Right lobe of liver (tissue), 6 donors: Measurements from ENCODE around the gene CNEP1R1. TPM values are rescaled to one million over a fixed set of nuclear protein-coding genes. Genes with fewer than 3 reads are reported as not detected.

Source experiments
- ATAC-seq, 4 donors: fragments of 200-7000 bp; cut with Tn5 transposase; one replicate each; pipeline ENCODE4 v1.9.1; 2020; ENCODE audit warnings: mild to moderate bottlenecking in 4 of 4, moderate library complexity in 4 of 4
- DNase-seq, 3 donors: peaks; one replicate each; pipeline ENCODE4 v3.0.0-alpha.2; 2020
- H3K27ac ChIP-seq, 3 donors: fragments of 200-600 bp; one replicate each; pipeline ENCODE4 v1.8.0; 2022
- H3K27me3 ChIP-seq, 2 donors: fragments of 200-600 bp; one replicate each; pipeline ENCODE4 v1.8.0; 2022
- H3K36me3 ChIP-seq, 4 donors: fragments of 200-600 bp; sonication (generic) in 1 of 4; one replicate each; pipeline versions ENCODE4 v1.5.1 to v1.8.0; 2017 to 2022; ENCODE audit warnings: control low read depth in 1 of 4
- H3K4me1 ChIP-seq, 4 donors: fragments of 200-600 bp; sonication (generic) in 1 of 4; one replicate each; pipeline versions ENCODE4 v1.5.1 to v1.8.0; 2017 to 2022; ENCODE audit warnings: control low read depth in 1 of 4
- H3K4me3 ChIP-seq, 3 donors: fragments of 200-600 bp; one replicate each; pipeline ENCODE4 v1.8.0; 2022
- H3K9me3 ChIP-seq, 4 donors: fragments of 200-600 bp; sonication (generic) in 1 of 4; one replicate each; pipeline versions ENCODE4 v1.5.1 to v1.8.0; 2017 to 2022; ENCODE audit warnings: control low read depth in 1 of 4
- POLR2A ChIP-seq: fragments of 450-650 bp; IDR thresholded peaks from one replicate; pipeline ENCODE4 v1.6.1; 2017; ENCODE audit warnings: antibody characterized with exemption, mild to moderate bottlenecking
- WGBS: methylation state at CpG from one replicate; pipeline ENCODE4 v1.1.6; 2018; ENCODE audit warnings: low coverage, low lambda C conversion rate; ENCODE audit not compliant: insufficient coverage; ENCODE audit errors: missing lambda C conversion rate; 5-methylcytosine and 5-hydroxymethylcytosine counted together
- intact Hi-C, 2 donors: fragments of 100-400 bp; cut with DNase I; formaldehyde crosslinking; loops; one replicate each; pipeline versions ENCODE4 v1.11.2 to v1.14.1; 2022
- small RNA-seq, 2 experiments: library from RNA; depleted of rRNA; stranded (forward); fragments of <200 nt; gene quantifications; one replicate each; pipeline ENCODE3, GENCODE V24; 2016
- total RNA-seq, 6 experiments: library from RNA; depleted of rRNA in 2 of 6; stranded (reverse); fragments of >200 nt in 2 of 6; fragmentation: NEBNext Ultra II Directional in 3 of 6; extraction: Animal tissue kit (Norgen Biotek cat#: 25700) in 3 of 6; gene quantifications; one replicate each; pipeline versions ENCODE4 v1.1.0 to v1.2.4, GENCODE V29; 2016 to 2023
- TF ChIP-seq, protein P1 (sequence below), 4 donors: fragments of 200-600 bp in 3 of 4; fragments of 450-650 bp in 1 of 4; IDR thresholded peaks; one replicate each; pipeline versions ENCODE4 v1.5.1 to v1.8.0; 2016 to 2022; ENCODE audit warnings: antibody characterized with exemption in 4 of 4, mild to moderate bottlenecking in 2 of 4
- donor health status: DM: no; HTN: yes; CAD: no.
- donor health status: DM: no; HTN: no; CAD: no.
- donor health status: DM: no; HTN: no; CAD: no.
- donor health status: DM: no; HTN: yes; CAD: no.
- donor health status: DM: no; HTN: yes; CAD: no.

CNEP1R1 gene
- total RNA-seq, 6 experiments from 2014 or later: 6.0 to 9.6 (median 7.5) TPM

- no peak overlapping the region for H3K4me3 ChIP-seq
- intact Hi-C loops: no loop called here
- H3K27me3 ChIP-seq: no peaks in the 10 kb centered on the region
- H3K9me3 ChIP-seq: no peaks in the 10 kb centered on the region
- H3K27ac ChIP-seq: no peak overlapping the region
- ATAC-seq (no peak), DNase-seq (no peak)
- WGBS: 90% methylated on average over 4 of the region's 6 CpGs
- TF ChIP-seq POLR2A: no peak
- TF ChIP-seq, protein P1, sequence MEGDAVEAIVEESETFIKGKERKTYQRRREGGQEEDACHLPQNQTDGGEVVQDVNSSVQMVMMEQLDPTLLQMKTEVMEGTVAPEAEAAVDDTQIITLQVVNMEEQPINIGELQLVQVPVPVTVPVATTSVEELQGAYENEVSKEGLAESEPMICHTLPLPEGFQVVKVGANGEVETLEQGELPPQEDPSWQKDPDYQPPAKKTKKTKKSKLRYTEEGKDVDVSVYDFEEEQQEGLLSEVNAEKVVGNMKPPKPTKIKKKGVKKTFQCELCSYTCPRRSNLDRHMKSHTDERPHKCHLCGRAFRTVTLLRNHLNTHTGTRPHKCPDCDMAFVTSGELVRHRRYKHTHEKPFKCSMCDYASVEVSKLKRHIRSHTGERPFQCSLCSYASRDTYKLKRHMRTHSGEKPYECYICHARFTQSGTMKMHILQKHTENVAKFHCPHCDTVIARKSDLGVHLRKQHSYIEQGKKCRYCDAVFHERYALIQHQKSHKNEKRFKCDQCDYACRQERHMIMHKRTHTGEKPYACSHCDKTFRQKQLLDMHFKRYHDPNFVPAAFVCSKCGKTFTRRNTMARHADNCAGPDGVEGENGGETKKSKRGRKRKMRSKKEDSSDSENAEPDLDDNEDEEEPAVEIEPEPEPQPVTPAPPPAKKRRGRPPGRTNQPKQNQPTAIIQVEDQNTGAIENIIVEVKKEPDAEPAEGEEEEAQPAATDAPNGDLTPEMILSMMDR (IDR thresholded peaks at IDR 0.05): no peak
- H3K4me1 ChIP-seq: no peaks in the 10 kb centered on the region
- peaks cover 0 to 55% (median 5%) of the 10 kb centered on the region in 4 donors for H3K36me3 ChIP-seq
Observed at GRCh38 chr16:50086176-50086575, 61.2 kb downstream of the CNEP1R1 start.

Small RNA genes within 50 kb of the gene (small RNA-seq; reads per million reads assigned to genes)
- 0 reads per million in 2 experiments for gene RF00017

Other genes with a start within 250 kb of the CNEP1R1 start
- 1 to 10 TPM in 2 of 6 experiments, under 1 TPM in 4; 0.43 to 1.2 (median 0.89) TPM for gene ZNF423, start 169.1 kb upstream of the CNEP1R1 start, total RNA-seq
- 10 to 100 TPM in 5 of 6 experiments, 1 to 10 TPM in 1; 8.7 to 21.1 (median 12.2) TPM for gene HEATR3, start 40.7 kb downstream of the CNEP1R1 start, total RNA-seq
- gene TENT4B, start 128.1 kb downstream of the CNEP1R1 start, total RNA-seq: 10 to 100 TPM in 1 of 6 experiments, 1 to 10 TPM in 5; 7.2 to 13.2 (median 9.3) TPM
- gene ADCY7, start 241.3 kb downstream of the CNEP1R1 start, total RNA-seq: 10 to 100 TPM in 1 of 6 experiments, 1 to 10 TPM in 5; 2.5 to 10.2 (median 6.5) TPM